HepG2 (cell line): Measurements from ENCODE around the gene ENG.

Source experiments
- CHD2 ChIP-seq: IDR thresholded peaks from 2 replicates; pipeline ENCODE4 v1.6.1; 2011; ENCODE audit warnings: low read depth, low read length, improper control_type of control experiment
- FOXJ3 ChIP-seq: sonication (generic); formaldehyde crosslinking; IDR thresholded peaks from 2 replicates; pipeline ENCODE4 v1.4.0; 2020; ENCODE audit warnings: missing genetic modification reagents, mild to moderate bottlenecking, borderline replicate concordance
- FOXM1 ChIP-seq: sonication (generic); formaldehyde crosslinking; IDR thresholded peaks from 2 replicates; pipeline ENCODE4 v1.5.0; 2020; ENCODE audit warnings: missing genetic modification reagents
- HCFC1 ChIP-seq: fragments of 150-350 bp; IDR thresholded peaks from 2 replicates; pipeline ENCODE4 v1.6.1; 2014; ENCODE audit warnings: low read depth, low read length
- IRF2 ChIP-seq: IDR thresholded peaks from 2 replicates; pipeline ENCODE4 v1.6.1; 2018; ENCODE audit warnings: missing genetic modification reagents, missing compliant biosample characterization
- NR2F1 ChIP-seq, 2 experiments: fragments of 450-650 bp in 1 of 2; formaldehyde crosslinking in 1 of 2; IDR thresholded peaks; 2 replicates each; pipeline versions ENCODE4 v1.5.0 to v1.6.1; 2016 to 2020; ENCODE audit warnings: mild to moderate bottlenecking in 1 of 2, missing compliant biosample characterization in 1 of 2, missing genetic modification reagents in 1 of 2, moderate library complexity in 1 of 2
- POGZ ChIP-seq: sonication (generic); formaldehyde crosslinking; IDR thresholded peaks from 2 replicates; pipeline ENCODE4 v1.4.0; 2020; ENCODE audit warnings: mild to moderate bottlenecking, missing genetic modification reagents
- POLR2A ChIP-seq, 2 experiments: IDR thresholded peaks; 2 replicates each; pipeline ENCODE4 v1.6.1; 2011; ENCODE audit warnings: low read depth in 2 of 2, low read length in 2 of 2, mild to moderate bottlenecking in 1 of 2, moderate library complexity in 1 of 2; ENCODE audit not compliant: insufficient read depth in 1 of 2
- ZSCAN29 ChIP-seq: sonication (generic); formaldehyde crosslinking; conservative IDR thresholded peaks from 2 replicates; pipeline ENCODE4 v1.4.0; 2020; ENCODE audit warnings: mild to moderate bottlenecking, missing genetic modification reagents
- TF ChIP-seq, protein P1 (sequence below): sonication (generic); formaldehyde crosslinking; IDR thresholded peaks from 2 replicates; pipeline ENCODE4 v1.5.1; 2020; ENCODE audit warnings: mild to moderate bottlenecking, missing genetic modification reagents, moderate library complexity
- TF ChIP-seq, protein P2 (sequence below): sonication (generic); formaldehyde crosslinking; IDR thresholded peaks from 2 replicates; pipeline ENCODE4 v1.4.0; 2020; ENCODE audit warnings: missing genetic modification reagents
- TF ChIP-seq, protein P3 (sequence below): sonication (generic); formaldehyde crosslinking; IDR thresholded peaks from 2 replicates; pipeline ENCODE4 v1.8.0; 2022; ENCODE audit warnings: mild to moderate bottlenecking, missing genetic modification reagents; ENCODE audit not compliant: insufficient replicate concordance

DNA sequence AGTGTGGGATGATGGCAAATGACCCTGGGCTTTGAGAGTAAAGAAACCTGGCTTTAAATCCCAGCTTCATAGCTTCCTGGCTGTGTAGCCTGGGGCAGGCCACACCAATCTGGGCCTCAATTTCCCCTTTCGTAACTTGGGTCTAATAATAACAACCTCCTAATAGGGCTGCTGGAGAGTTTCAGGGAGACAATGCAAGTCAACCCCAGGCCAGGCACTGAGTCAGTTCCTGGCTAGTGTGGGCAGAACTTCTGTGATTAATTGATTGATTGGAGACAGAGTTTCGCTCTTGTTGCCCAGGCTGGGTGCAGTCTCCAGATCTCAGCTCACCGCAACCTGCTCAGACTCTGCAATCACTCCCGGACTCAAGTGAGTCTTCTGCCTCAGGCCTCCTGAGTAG, 72.7 kb downstream of the ENG start:
- TF ChIP-seq FOXM1 (no peak), NR2F1 (CRISPR knock-in tag; IDR thresholded peaks at IDR 0.05) (no peak), FOXJ3 (CRISPR knock-in tag) (no peak), ZSCAN29 (CRISPR knock-in tag) (no peak), CHD2 (no peak), POLR2A (IDR thresholded peaks at IDR 0.05; ENCODE audit: insufficient read depth in 1 of 2, low read depth in 2 of 2, low read length in 2 of 2) (no peak), POGZ (CRISPR knock-in tag) (no peak), HCFC1 (no peak), IRF2 (no peak)
- TF ChIP-seq, protein P1, sequence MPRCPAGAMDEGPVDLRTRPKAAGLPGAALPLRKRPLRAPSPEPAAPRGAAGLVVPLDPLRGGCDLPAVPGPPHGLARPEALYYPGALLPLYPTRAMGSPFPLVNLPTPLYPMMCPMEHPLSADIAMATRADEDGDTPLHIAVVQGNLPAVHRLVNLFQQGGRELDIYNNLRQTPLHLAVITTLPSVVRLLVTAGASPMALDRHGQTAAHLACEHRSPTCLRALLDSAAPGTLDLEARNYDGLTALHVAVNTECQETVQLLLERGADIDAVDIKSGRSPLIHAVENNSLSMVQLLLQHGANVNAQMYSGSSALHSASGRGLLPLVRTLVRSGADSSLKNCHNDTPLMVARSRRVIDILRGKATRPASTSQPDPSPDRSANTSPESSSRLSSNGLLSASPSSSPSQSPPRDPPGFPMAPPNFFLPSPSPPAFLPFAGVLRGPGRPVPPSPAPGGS (CRISPR knock-in tag), result no peak
- TF ChIP-seq, protein P2, sequence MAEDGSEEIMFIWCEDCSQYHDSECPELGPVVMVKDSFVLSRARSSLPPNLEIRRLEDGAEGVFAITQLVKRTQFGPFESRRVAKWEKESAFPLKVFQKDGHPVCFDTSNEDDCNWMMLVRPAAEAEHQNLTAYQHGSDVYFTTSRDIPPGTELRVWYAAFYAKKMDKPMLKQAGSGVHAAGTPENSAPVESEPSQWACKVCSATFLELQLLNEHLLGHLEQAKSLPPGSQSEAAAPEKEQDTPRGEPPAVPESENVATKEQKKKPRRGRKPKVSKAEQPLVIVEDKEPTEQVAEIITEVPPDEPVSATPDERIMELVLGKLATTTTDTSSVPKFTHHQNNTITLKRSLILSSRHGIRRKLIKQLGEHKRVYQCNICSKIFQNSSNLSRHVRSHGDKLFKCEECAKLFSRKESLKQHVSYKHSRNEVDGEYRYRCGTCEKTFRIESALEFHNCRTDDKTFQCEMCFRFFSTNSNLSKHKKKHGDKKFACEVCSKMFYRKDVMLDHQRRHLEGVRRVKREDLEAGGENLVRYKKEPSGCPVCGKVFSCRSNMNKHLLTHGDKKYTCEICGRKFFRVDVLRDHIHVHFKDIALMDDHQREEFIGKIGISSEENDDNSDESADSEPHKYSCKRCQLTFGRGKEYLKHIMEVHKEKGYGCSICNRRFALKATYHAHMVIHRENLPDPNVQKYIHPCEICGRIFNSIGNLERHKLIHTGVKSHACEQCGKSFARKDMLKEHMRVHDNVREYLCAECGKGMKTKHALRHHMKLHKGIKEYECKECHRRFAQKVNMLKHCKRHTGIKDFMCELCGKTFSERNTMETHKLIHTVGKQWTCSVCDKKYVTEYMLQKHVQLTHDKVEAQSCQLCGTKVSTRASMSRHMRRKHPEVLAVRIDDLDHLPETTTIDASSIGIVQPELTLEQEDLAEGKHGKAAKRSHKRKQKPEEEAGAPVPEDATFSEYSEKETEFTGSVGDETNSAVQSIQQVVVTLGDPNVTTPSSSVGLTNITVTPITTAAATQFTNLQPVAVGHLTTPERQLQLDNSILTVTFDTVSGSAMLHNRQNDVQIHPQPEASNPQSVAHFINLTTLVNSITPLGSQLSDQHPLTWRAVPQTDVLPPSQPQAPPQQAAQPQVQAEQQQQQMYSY (CRISPR knock-in tag), result no peak
- TF ChIP-seq, protein P3, sequence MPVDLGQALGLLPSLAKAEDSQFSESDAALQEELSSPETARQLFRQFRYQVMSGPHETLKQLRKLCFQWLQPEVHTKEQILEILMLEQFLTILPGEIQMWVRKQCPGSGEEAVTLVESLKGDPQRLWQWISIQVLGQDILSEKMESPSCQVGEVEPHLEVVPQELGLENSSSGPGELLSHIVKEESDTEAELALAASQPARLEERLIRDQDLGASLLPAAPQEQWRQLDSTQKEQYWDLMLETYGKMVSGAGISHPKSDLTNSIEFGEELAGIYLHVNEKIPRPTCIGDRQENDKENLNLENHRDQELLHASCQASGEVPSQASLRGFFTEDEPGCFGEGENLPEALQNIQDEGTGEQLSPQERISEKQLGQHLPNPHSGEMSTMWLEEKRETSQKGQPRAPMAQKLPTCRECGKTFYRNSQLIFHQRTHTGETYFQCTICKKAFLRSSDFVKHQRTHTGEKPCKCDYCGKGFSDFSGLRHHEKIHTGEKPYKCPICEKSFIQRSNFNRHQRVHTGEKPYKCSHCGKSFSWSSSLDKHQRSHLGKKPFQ (CRISPR knock-in tag), result no peak
